Muscle layer of duodenum (tissue), 2 donors: ENCODE data around the gene TIMELESS.
"Not testable (repeated sequence)": the region's sequence is repeated elsewhere in the genome, so short reads cannot be mapped to it uniquely, and the experiment has no call there.

Experiments
- H3K27ac ChIP-seq: one replicate; pipeline ENCODE4 v1.7.0; 2013; ENCODE audit warnings: mild to moderate bottlenecking, low read length
- H3K27me3 ChIP-seq: one replicate; pipeline ENCODE4 v1.7.0; 2013; ENCODE audit warnings: low read depth, mild to moderate bottlenecking, control low read depth, low read length
- H3K36me3 ChIP-seq, 2 donors: one replicate each; pipeline ENCODE4 v1.7.0; 2013; ENCODE audit warnings: low read length in 2 of 2, control low read depth in 1 of 2, mild to moderate bottlenecking in 1 of 2; ENCODE audit not compliant: insufficient read depth in 2 of 2, control insufficient read depth in 1 of 2
- H3K4me1 ChIP-seq, 2 donors: one replicate each; pipeline ENCODE4 v1.7.0; 2013; ENCODE audit warnings: low read length in 2 of 2, mild to moderate bottlenecking in 2 of 2, control low read depth in 1 of 2, moderate library complexity in 1 of 2; ENCODE audit not compliant: insufficient read depth in 2 of 2, control insufficient read depth in 1 of 2
- H3K4me3 ChIP-seq, 2 donors: one replicate each; pipeline ENCODE4 v1.7.0; 2013; ENCODE audit warnings: low read length in 2 of 2, low read depth in 1 of 2, mild to moderate bottlenecking in 1 of 2
- H3K9me3 ChIP-seq, 2 donors: one replicate each; pipeline ENCODE4 v1.7.0; 2013; ENCODE audit warnings: low read length in 2 of 2, control low read depth in 1 of 2, mild to moderate bottlenecking in 1 of 2; ENCODE audit not compliant: control insufficient read depth in 1 of 2
- donor health status: healthy.

TIMELESS gene

DNA sequence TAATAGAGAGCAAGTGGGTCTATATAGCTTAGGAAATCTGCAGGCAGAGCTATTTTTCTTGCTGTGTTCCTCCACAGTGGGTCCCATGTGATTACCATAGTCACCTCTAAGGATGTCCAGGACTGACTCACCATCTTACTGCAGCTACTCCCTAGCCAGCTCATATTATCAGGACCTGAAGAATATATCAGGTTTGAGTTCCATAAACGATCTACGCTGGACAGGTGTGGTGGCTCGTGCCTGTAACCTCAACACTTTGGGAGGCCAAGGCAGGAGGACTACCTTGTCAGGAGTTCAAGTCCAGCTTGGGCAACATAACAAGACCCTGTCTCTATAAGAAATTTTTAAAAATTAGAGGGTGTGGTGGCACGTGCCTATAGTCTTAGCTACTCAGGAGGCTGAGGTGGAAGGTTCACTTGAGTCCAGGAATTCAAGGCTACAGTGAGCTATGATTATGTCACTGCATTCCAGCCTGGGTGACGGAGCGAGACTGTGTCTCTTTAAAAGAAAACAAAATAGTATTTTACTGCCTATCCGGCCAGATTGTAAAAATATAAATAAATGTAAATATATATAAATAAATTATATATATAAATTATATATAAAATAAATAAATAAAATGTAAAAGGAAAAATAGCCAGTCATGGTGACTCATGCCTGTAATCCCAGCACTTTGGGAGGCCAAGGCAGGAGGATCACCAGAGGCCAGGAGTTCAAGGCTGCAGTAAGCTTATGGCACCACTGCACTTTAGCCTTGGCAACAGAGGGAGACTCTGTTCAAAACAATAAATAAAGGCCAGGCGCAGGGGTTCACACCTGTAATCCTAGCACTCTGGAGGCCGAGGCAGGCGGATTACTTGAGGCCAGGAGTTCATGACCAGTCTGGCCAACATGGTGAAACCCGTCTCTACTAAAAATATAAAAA is 12.3 kb upstream of the TIMELESS start:
- no peaks in the 10 kb centered on the region for H3K27me3 ChIP-seq
- no peak overlapping the region for H3K27ac ChIP-seq
- no peaks in the 10 kb centered on the region for H3K4me1 ChIP-seq
- no peak overlapping the region for H3K4me3 ChIP-seq
- H3K36me3 ChIP-seq: no peaks in the 10 kb centered on the region
- no peaks in the 10 kb centered on the region for H3K9me3 ChIP-seq

DNA sequence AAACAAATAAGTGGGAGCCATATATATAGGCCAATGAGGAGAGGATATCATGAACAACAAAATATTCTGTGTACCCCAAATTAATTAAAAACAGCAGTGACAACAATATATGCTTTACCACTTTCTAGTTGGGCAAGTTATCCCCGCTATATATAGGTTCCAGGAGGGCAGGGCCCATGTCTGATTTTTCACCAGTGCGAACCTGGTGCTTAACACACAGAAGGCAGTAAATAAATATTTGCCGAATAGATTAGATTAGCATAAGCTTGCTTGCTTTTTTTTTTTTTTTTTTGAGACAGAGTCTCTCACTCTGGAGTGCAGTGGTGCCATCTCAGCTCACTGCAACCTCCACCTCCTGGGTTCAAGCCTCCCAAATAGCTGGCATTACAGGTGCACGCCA is 8.6 kb upstream of the TIMELESS start:
- no peaks in the 10 kb centered on the region for H3K27me3 ChIP-seq

DNA sequence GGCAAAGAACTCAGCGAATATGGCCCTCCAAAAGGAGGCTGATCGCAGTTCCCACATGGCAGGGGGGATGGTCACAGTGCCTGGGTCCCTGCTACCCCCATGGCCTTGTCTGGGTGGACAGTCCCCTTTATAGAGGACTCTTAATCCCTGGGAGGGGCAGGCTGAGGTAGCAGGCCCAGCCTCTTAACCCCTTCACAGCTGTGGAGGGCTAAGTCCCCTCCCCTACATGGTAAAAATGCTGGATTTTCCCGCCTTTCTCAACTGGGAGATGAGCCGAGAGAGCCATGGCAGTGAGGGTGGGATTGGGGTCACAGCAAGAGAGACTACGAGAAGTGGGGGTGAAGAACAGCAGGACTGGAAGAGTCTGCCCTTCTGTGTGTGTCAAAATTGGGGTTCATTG is 5.3 kb upstream of the TIMELESS start, which contains the start of gene MIP:
Gene MIP (minus strand): TSS at position 101 of the 400 bp plus-strand sequence. CDS start 44 bp downstream, at position 57.
- Histone ChIP-seq H3K27ac (no peak within 1 kb of the TSS), H3K4me1 (no peaks in the 10 kb centered on the region), H3K27me3 (no peaks in the 10 kb centered on the region), H3K36me3 (no peaks in the 10 kb centered on the region), H3K9me3 (no peaks in the 10 kb centered on the region), H3K4me3 (no peak within 1 kb of the TSS)

More for the DNA sequence above, 8.6 kb upstream of the TIMELESS start:
- H3K36me3 ChIP-seq: no peaks in the 10 kb centered on the region
- H3K9me3 ChIP-seq: no peaks in the 10 kb centered on the region
- no peak overlapping the region for H3K27ac ChIP-seq
- H3K4me1 ChIP-seq: no peaks in the 10 kb centered on the region
- H3K4me3 ChIP-seq: no peak overlapping the region

DNA sequence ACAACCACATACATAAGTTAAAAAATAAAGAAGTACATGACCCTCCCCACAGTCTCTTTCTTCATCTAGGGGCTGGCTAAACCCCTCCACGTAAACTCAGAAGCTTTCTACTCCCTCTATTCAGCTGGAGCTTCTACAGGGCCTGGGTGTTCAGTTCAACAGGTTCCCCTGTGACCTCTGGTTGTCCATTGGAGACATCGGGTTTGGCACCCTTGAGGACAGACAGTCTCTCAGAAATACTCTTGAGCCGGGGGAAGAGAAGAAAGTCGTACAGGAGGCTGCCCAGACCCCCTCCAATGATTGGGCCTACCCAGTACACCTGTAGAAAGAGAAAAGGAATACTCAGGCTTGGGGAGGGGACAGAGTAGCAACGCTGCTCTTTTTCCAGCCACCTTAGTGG is 1.9 kb upstream of the TIMELESS start:
- H3K4me3 ChIP-seq: no peak overlapping the region
- no peak overlapping the region for H3K27ac ChIP-seq
- no peaks in the 10 kb centered on the region for H3K9me3 ChIP-seq
- no peaks in the 10 kb centered on the region for H3K4me1 ChIP-seq
- H3K36me3 ChIP-seq: no peaks in the 10 kb centered on the region
- H3K27me3 ChIP-seq: no peaks in the 10 kb centered on the region

DNA sequence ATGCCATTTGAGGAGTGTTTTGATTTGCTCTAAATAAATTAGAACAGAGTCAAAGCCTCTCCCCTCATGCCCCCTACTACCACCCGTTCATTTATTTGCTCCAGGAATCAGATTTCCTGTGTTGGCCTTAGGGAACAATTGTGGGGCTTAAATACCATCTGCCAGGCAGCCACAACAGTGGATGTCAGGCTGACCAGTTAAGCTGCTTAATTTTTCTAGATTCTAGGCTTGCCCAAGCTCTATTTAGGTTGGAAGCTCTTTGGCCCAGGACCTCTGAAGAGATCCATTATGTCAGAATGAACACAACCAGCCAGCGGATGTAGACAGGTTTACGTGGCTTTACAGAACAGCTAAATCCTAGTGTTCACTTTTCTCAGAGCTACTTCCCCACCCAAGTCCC is 1.0 kb upstream of the TIMELESS start:
- Histone ChIP-seq H3K36me3 (no peaks in the 10 kb centered on the region), H3K9me3 (no peaks in the 10 kb centered on the region), H3K27me3 (no peaks in the 10 kb centered on the region), H3K4me1 (no peaks in the 10 kb centered on the region), H3K4me3 (no peak overlapping the region), H3K27ac (no peak overlapping the region)

DNA sequence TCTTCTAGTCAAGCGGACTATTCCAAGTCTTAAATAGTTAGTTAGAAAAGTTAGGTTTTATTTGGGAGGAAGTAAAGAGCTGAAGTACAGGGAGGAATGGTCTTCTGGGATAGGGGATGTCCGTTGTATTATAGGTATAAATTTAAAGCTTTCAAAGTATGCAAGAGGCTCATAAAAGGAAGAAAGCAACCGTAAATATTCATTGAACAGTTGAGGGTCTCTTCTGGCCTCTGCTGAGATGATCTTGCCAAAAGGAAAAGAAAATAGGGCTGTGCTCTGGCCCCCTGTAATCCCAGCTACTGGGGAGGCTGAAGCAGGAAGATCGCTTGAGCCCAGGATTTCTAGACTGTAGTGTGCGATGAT is 377 bp upstream of the TIMELESS start:
- Histone ChIP-seq H3K9me3 (no peaks in the 10 kb centered on the region), H3K4me3 (peak overlapping the region; percentile 91), H3K27me3 (no peaks in the 10 kb centered on the region), H3K4me1 (no peaks in the 10 kb centered on the region), H3K27ac (peak overlapping the region; percentile 88), H3K36me3 (no peaks in the 10 kb centered on the region)

DNA sequence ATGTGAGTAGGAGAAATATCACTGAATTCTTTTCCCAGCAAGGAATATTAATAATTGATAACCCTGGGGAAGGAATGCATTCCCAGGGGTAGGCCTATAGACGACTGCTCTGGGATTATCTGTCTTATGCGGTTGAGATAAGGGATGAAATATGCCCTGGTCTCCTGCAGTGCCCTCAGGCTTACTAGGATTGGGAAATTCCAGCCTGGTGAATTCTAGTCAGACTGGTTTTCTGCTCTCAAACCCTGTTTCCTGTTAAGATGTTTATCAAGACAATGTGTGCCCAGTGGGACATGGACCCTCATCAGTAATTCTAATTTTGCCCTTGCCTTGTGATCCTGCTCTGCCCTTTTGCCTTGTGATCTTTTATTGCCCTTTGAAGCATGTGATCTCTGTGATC is 6.0 kb downstream of the TIMELESS start:
- not testable (repeated sequence) for H3K27me3 ChIP-seq, H3K36me3 ChIP-seq, H3K4me1 ChIP-seq, H3K27ac ChIP-seq, H3K9me3 ChIP-seq, H3K4me3 ChIP-seq

DNA sequence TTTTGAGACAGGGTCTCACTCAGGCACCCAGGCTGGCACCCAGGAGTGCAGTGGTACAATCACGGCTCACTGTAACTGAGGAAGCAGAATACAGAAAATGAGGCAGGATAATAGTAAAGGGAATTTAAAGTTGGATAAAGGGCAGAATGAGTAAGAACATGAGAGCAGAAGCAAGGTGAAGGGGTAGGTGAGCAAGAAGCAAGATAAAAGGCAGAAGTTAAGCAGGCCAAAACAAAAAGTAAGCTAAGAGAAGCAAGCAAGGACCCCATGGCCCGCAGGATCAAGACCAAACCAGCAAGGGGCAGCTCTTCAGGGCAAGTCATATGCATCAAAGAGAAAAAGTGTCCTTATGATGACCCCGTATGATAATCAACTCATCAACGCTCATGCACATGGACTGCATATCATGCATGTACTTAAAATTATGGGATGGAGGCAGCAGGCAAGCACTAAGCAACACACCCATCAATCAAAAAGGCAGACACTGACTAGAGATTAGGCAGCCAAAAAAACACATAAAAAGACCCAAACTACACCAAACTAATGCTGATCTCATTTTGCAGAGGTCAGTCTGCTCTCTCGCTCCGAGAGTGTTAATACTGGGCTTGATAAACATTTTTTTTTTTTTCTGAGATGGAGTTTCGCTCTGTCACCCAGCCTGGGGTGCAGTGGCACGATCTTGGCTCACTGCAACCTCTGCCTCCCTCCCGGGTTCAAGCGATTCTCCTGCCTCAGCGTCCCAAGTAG is 11.6 kb downstream of the TIMELESS start:
- Histone ChIP-seq H3K9me3 (no peaks in the 10 kb centered on the region), H3K4me1 (no peaks in the 10 kb centered on the region), H3K36me3 (no peaks in the 10 kb centered on the region), H3K27me3 (no peaks in the 10 kb centered on the region), H3K27ac (no peak overlapping the region), H3K4me3 (no peak overlapping the region)

DNA sequence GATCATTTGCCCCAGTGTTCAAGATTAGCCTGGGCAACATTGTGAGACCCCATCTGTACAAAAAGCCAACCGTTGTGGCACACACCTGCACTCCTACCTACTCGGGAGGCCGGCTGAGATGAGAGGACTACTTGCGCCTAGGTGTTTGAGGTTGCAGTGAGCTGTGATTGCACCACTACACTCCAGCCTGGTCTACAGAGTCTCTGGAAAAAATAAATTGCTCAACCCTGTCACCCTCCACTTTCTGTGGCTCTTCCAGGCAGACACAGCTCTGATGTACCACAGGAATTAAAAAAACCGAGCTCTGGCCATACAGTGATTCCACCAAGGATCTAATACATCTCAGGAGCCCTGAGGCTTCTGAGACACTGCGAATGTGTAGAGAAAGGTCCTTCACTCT is 14.4 kb downstream of the TIMELESS start:
- Histone ChIP-seq H3K36me3 (peaks cover 0 to 3% of the 10 kb centered on the region in 2 donors), H3K4me1 (no peaks in the 10 kb centered on the region), H3K9me3 (no peaks in the 10 kb centered on the region), H3K4me3 (no peak overlapping the region), H3K27ac (no peak overlapping the region), H3K27me3 (no peaks in the 10 kb centered on the region)

DNA sequence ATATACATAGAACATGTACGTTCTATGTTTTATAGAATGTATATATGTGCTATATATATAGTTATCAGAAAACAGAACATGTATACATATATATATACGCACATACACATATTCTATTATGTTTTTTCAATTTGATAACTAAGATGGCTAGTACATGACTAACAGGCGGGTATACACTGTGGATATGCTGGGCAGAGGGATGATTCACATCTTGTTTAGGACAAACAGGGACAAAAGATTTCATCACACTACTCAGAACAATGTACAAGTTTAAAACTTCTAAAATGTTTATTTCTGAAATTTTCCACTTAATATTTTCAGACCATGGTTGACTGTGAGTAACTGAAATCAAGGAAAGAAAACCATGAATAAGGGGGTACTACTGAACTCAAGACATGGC is 17.4 kb downstream of the TIMELESS start:
- no peaks in the 10 kb centered on the region for H3K27me3 ChIP-seq
- no peak overlapping the region for H3K4me3 ChIP-seq
- H3K36me3 ChIP-seq: peaks cover 0 to 12% of the 10 kb centered on the region in 2 donors
- no peaks in the 10 kb centered on the region for H3K4me1 ChIP-seq
- no peak overlapping the region for H3K27ac ChIP-seq
- H3K9me3 ChIP-seq: no peaks in the 10 kb centered on the region

DNA sequence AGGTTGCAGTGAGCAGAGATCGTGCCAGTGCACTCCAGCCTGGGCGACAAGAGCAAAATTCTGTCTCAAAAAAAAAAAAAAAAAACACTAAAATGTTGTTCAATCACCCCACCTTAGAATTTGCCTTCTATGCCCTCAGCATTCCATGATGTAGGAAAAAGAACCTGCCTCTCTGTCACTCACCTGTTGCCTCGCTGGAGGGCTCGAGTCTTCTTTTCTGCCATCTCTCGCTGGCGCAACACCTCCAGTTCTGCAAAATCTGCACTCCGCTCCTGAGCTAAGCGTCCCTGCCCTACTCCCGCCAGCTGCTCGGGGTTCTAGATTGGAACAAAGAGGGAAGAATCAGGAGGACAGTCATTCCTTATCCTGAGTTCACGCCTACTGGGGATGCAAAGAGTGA is 17.9 kb downstream of the TIMELESS start:
- H3K36me3 ChIP-seq: peaks cover 0 to 12% of the 10 kb centered on the region in 2 donors
- H3K27ac ChIP-seq: no peak overlapping the region
- H3K4me3 ChIP-seq: no peak overlapping the region
- no peaks in the 10 kb centered on the region for H3K27me3 ChIP-seq
- no peaks in the 10 kb centered on the region for H3K4me1 ChIP-seq
- H3K9me3 ChIP-seq: no peaks in the 10 kb centered on the region
